ENCODE measurements around the gene RNASE1. TPM values are rescaled to one million over a fixed set of nuclear protein-coding genes. Genes with fewer than 3 reads are reported as not detected.

RNASE1 gene
- total RNA-seq = 100 to 1,000 TPM in 6 of 7 donors, 10 to 100 TPM in 1; 62.5 to 293 (median 119) TPM
- polyA plus RNA-seq = 100 to 1,000 TPM; 203 to 985 TPM
- long read RNA-seq, donor 1, transcript RNASE1-202 (2 exons, 1,348 nt) = major isoform, 36 of 57 reads
- long read RNA-seq, donor 1, transcript RNASE1-201 (3 exons, 878 nt) = minor isoform, 7 of 57 reads
- long read RNA-seq, donor 1, partial matches to known transcripts = 0 of 57 reads
- long read RNA-seq, donor 1, other reads (novel, unspliced or antisense) = 11 of 57 reads
- long read RNA-seq, donor 2, transcript RNASE1-202 (2 exons, 1,348 nt) = major isoform, 244 of 261 reads
- long read RNA-seq, donor 2, transcript RNASE1-201 (3 exons, 878 nt) = minor isoform, 12 of 261 reads
- long read RNA-seq, donor 2, partial matches to known transcripts = 0 of 261 reads
- long read RNA-seq, donor 2, other reads (novel, unspliced or antisense) = 0 of 261 reads
- long read RNA-seq, donor 3, transcript RNASE1-201 (3 exons, 878 nt) = minor isoform, 7 of 167 reads
- long read RNA-seq, donor 3, transcript RNASE1-203 (3 exons, 769 nt) = minor isoform, 5 of 167 reads
- long read RNA-seq, donor 3, transcript RNASE1-202 (2 exons, 1,348 nt) = major isoform, 101 of 167 reads
- long read RNA-seq, donor 3, partial matches to known transcripts = 54 of 167 reads
- long read RNA-seq, donor 3, other reads (novel, unspliced or antisense) = 0 of 167 reads

- Histone ChIP-seq H3K27me3 (no peaks in the 10 kb centered on the region), H3K27ac (peak within 1 kb of the TSS; percentile 58 to 75), H3K36me3 (no peaks in the 10 kb centered on the region), H3K9me3 (no peaks in the 10 kb centered on the region), H3K4me1 (ENCODE audit: insufficient read depth) (peaks cover 9% of the 10 kb centered on the region), H3K4me3 (no peak within 1 kb of the TSS)
- intact Hi-C loops (cut with DNase I) = no loop called here
- WGBS, 3 donors = 13 to 21% (median 14%) methylated on average over 11 of the region's 11 CpGs
- no peak for TF ChIP-seq CTCF (IDR thresholded peaks at IDR 0.05)
- TF ChIP-seq EP300 (IDR thresholded peaks at IDR 0.05) = no peak
- TF ChIP-seq POLR2A (IDR thresholded peaks at IDR 0.05) = no peak
- DNase-seq = peak; percentile 40 to 59 (median 44)
Observed at GRCh38 chr14:20802341-20803084, at the start of gene RNASE1. Gene RNASE1 (minus strand): TSS chr14:20802844. CDS start chr14:20802068, 776 bp downstream.

GRCh38 chr14:20848955-20849570, 46.4 kb upstream of the RNASE1 start:
- WGBS, 3 donors = 59 to 72% (median 64%) methylated on average over 4 of the region's 4 CpGs
- no peak for DNase-seq
- Histone ChIP-seq H3K9me3 (no peaks in the 10 kb centered on the region), H3K4me1 (ENCODE audit: insufficient read depth) (no peaks in the 10 kb centered on the region), H3K4me3 (no peak overlapping the region), H3K36me3 (no peaks in the 10 kb centered on the region), H3K27me3 (no peaks in the 10 kb centered on the region), H3K27ac (no peak overlapping the region)
- intact Hi-C loops (cut with DNase I) = no loop called here
- TF ChIP-seq POLR2A (IDR thresholded peaks at IDR 0.05) (no peak), CTCF (IDR thresholded peaks at IDR 0.05) (no peak), EP300 (IDR thresholded peaks at IDR 0.05) (no peak)

GRCh38 chr14:20848316-20848954, 45.8 kb upstream of the RNASE1 start:
- DNase-seq = no peak
- intact Hi-C loops (cut with DNase I) = no loop called here
- H3K27me3 ChIP-seq = no peaks in the 10 kb centered on the region
- no peaks in the 10 kb centered on the region for H3K9me3 ChIP-seq
- TF ChIP-seq CTCF (IDR thresholded peaks at IDR 0.05) (no peak), POLR2A (IDR thresholded peaks at IDR 0.05) (no peak), EP300 (IDR thresholded peaks at IDR 0.05) (no peak)
- H3K4me3 ChIP-seq = no peak overlapping the region
- no peaks in the 10 kb centered on the region for H3K4me1 ChIP-seq (ENCODE audit: insufficient read depth)
- H3K36me3 ChIP-seq = no peaks in the 10 kb centered on the region
- 82 to 86% (median 84%) methylated on average over 9 of the region's 9 CpGs for WGBS, 3 donors
- H3K27ac ChIP-seq = no peak overlapping the region

- no peaks in the 10 kb centered on the region for H3K4me1 ChIP-seq (ENCODE audit: insufficient read depth)
- no peaks in the 10 kb centered on the region for H3K27me3 ChIP-seq
- TF ChIP-seq POLR2A (IDR thresholded peaks at IDR 0.05) (no peak), CTCF (IDR thresholded peaks at IDR 0.05) (no peak), EP300 (IDR thresholded peaks at IDR 0.05) (no peak)
- no peak overlapping the region for H3K27ac ChIP-seq
- no peaks in the 10 kb centered on the region for H3K9me3 ChIP-seq
- 86 to 93% (median 90%) methylated on average over 6 of the region's 6 CpGs for WGBS, 3 donors
- intact Hi-C loops (cut with DNase I) = no loop called here
- H3K4me3 ChIP-seq = no peak overlapping the region
- no peaks in the 10 kb centered on the region for H3K36me3 ChIP-seq
- no peak for DNase-seq
Observed at GRCh38 chr14:20846560-20846959, 43.9 kb upstream of the RNASE1 start.
